A549 (cell line): ENCODE data around the gene DECR2. TPM values are rescaled to one million over a fixed set of nuclear protein-coding genes. Genes with fewer than 3 reads are reported as not detected.

Experiments used
- ATAC-seq, 2 experiments: fragments of 200-7000 bp in 1 of 2; fragments of >200 bp in 1 of 2; cut with Nextera tagmentation in 1 of 2; cut with Tn5 transposase in 1 of 2; 3 replicates each; pipeline versions ENCODE4 v1.8.0 to v1.9.1; 2018 to 2020; ENCODE audit warnings: mild to moderate bottlenecking in 1 of 2, moderate library complexity in 1 of 2
- CTCF ChIA-PET: fragments of 300-600 bp; sonication (Branson Sonifier 250); formaldehyde crosslinking; extraction: SDS; loops from one replicate; lab custom pipeline; 2021; ENCODE audit warnings: antibody characterized with exemption, inconsistent platforms; lab: Yijun Ruan, JAX
- POLR2A ChIA-PET: fragments of 350-600 bp; formaldehyde crosslinking; extraction: SDS; loops from one replicate; lab custom pipeline; 2021; ENCODE audit warnings: antibody characterized with exemption, inconsistent platforms; lab: Yijun Ruan, JAX
- DNase-seq, 2 experiments: peaks; one replicate each; pipeline versions ENCODE4 v3.0.0 to v3.0.0-alpha.2; 2011 to 2016; ENCODE audit warnings: low read depth in 1 of 2, low spot score in 1 of 2
- FAIRE-seq: peaks from 2 replicates; lab custom pipeline; 2011; peaks lifted over from hg19 to GRCh38; lab: Jason Lieb, UNC
- H3K27ac ChIP-seq, 2 experiments: fragments of >200 bp; sonication (Bioruptor Twin); formaldehyde crosslinking; 3 replicates each; pipeline ENCODE4 v1.5.1; 2016 to 2017
- H3K4me1 ChIP-seq: fragments of >200 bp; sonication (Bioruptor Twin); formaldehyde crosslinking; 3 replicates; pipeline ENCODE4 v1.6.1; 2016
- H3K4me2 ChIP-seq: fragments of >200 bp; sonication (Bioruptor Twin); formaldehyde crosslinking; 3 replicates; pipeline ENCODE4 v1.6.1; 2016
- H3K4me3 ChIP-seq: fragments of >200 bp; sonication (Bioruptor Twin); formaldehyde crosslinking; 3 replicates; pipeline ENCODE4 v1.5.1; 2016
- H3K9me3 ChIP-seq: fragments of >200 bp; sonication (Bioruptor Twin); formaldehyde crosslinking; 3 replicates; pipeline ENCODE4 v1.6.1; 2016
- BCL3 ChIP-seq: fragments of >200 bp; sonication (Bioruptor Twin); formaldehyde crosslinking; IDR thresholded peaks from 3 replicates; pipeline ENCODE4 v1.6.1; 2016
- BHLHE40 ChIP-seq: IDR thresholded peaks from 2 replicates; pipeline ENCODE4 v1.6.1; 2012; ENCODE audit warnings: low read depth, low read length, inconsistent platforms
- CBX2 ChIP-seq: fragments of 200-600 bp; sonication (generic); IDR thresholded peaks from 2 replicates; pipeline ENCODE4 v1.6.1; 2016; ENCODE audit warnings: low read depth, mild to moderate bottlenecking, borderline replicate concordance
- CBX8 ChIP-seq: fragments of 200-600 bp; sonication (generic); IDR thresholded peaks from 2 replicates; pipeline ENCODE4 v1.6.1; 2016
- CEBPB ChIP-seq, 2 experiments: fragments of >200 bp in 1 of 2; sonication (Bioruptor Twin) in 1 of 2; formaldehyde crosslinking in 1 of 2; IDR thresholded peaks; 2 replicates each; pipeline ENCODE4 v1.6.1; 2012 to 2016
- CHD4 ChIP-seq: fragments of 200-600 bp; sonication (generic); IDR thresholded peaks from 2 replicates; pipeline ENCODE4 v1.6.1; 2016; ENCODE audit warnings: antibody characterized with exemption, mild to moderate bottlenecking, borderline replicate concordance
- CTCF ChIP-seq: fragments of >200 bp; sonication (Bioruptor Twin); formaldehyde crosslinking; IDR thresholded peaks from 3 replicates; pipeline ENCODE4 v1.5.1; 2016
- ESRRA ChIP-seq: fragments of 150-350 bp; IDR thresholded peaks from 2 replicates; pipeline ENCODE4 v1.6.1; 2014; ENCODE audit warnings: mild to moderate bottlenecking, low read length, borderline replicate concordance
- HMGXB4 ChIP-seq: fragments of 250-450 bp; sonication (Bioruptor Pico); IDR thresholded peaks from 2 replicates; pipeline ENCODE4 v1.5.0; 2021; ENCODE audit warnings: mild to moderate bottlenecking, moderate library complexity, borderline replicate concordance
- HOXB13 ChIP-seq: fragments of 250-450 bp; sonication (Bioruptor Pico); IDR thresholded peaks from 2 replicates; pipeline ENCODE4 v1.5.0; 2020; ENCODE audit warnings: low read depth, mild to moderate bottlenecking, moderate library complexity
- HOXB5 ChIP-seq: fragments of 250-450 bp; sonication (Bioruptor Pico); IDR thresholded peaks from 2 replicates; pipeline ENCODE4 v1.5.0; 2020; ENCODE audit warnings: mild to moderate bottlenecking, moderate library complexity
- JUN ChIP-seq, 2 experiments: fragments of >200 bp; sonication (Bioruptor Twin); formaldehyde crosslinking; IDR thresholded peaks; 2 replicates in 1 of 2; 3 replicates in 1 of 2; pipeline ENCODE4 v1.6.1; 2016 to 2017
- KDM1A ChIP-seq: fragments of 200-600 bp; sonication (generic); IDR thresholded peaks from 2 replicates; pipeline ENCODE4 v1.6.1; 2016; ENCODE audit warnings: low read depth, mild to moderate bottlenecking
- KDM5A ChIP-seq: fragments of 200-600 bp; sonication (generic); IDR thresholded peaks from 2 replicates; pipeline ENCODE4 v1.6.1; 2016; ENCODE audit warnings: antibody characterized with exemption, mild to moderate bottlenecking
- MAX ChIP-seq: IDR thresholded peaks from 2 replicates; pipeline ENCODE4 v1.6.1; 2012
- MYC ChIP-seq: IDR thresholded peaks from 2 replicates; pipeline ENCODE4 v1.6.1; 2012; ENCODE audit warnings: mild to moderate bottlenecking, inconsistent platforms, low read length, improper control_type of control experiment, borderline replicate concordance
- NPAS2 ChIP-seq: fragments of 250-450 bp; sonication (Bioruptor Pico); IDR thresholded peaks from 2 replicates; pipeline ENCODE4 v1.8.0; 2022; ENCODE audit warnings: mild to moderate bottlenecking, moderate library complexity, borderline replicate concordance
- NR3C1 ChIP-seq: fragments of >200 bp; sonication (Bioruptor Twin); formaldehyde crosslinking; IDR thresholded peaks from 3 replicates; pipeline ENCODE4 v1.6.1; 2017
- PHF8 ChIP-seq: fragments of 200-600 bp; sonication (generic); IDR thresholded peaks from 2 replicates; pipeline ENCODE4 v1.6.1; 2016; ENCODE audit warnings: low read depth, mild to moderate bottlenecking, antibody characterized with exemption, moderate library complexity, borderline replicate concordance
- POLR2A ChIP-seq: IDR thresholded peaks from 2 replicates; pipeline ENCODE4 v1.6.1; 2012; ENCODE audit warnings: mild to moderate bottlenecking, low read length
- POLR2AphosphoS2 ChIP-seq: conservative IDR thresholded peaks from 2 replicates; pipeline ENCODE4 v1.6.1; 2012; ENCODE audit warnings: low read length, improper control_type of control experiment, inconsistent platforms
- RAD21 ChIP-seq, 2 experiments: fragments of >200 bp in 1 of 2; sonication (Bioruptor Twin) in 1 of 2; formaldehyde crosslinking in 1 of 2; IDR thresholded peaks in 1 of 2; conservative IDR thresholded peaks in 1 of 2; 2 replicates in 1 of 2; 3 replicates in 1 of 2; pipeline ENCODE4 v1.6.1; 2012 to 2018; ENCODE audit warnings: inconsistent platforms in 1 of 2
- RARB ChIP-seq: fragments of 250-450 bp; sonication (Bioruptor Pico); IDR thresholded peaks from 2 replicates; pipeline ENCODE4 v1.8.0; 2021; ENCODE audit warnings: mild to moderate bottlenecking, moderate library complexity
- RCOR1 ChIP-seq: fragments of 150-350 bp; IDR thresholded peaks from 2 replicates; pipeline ENCODE4 v1.6.1; 2014; ENCODE audit warnings: antibody characterized with exemption, low read length, low read depth
- REST ChIP-seq: fragments of 200-600 bp; sonication (generic); IDR thresholded peaks from 2 replicates; pipeline ENCODE4 v1.6.1; 2016; ENCODE audit warnings: antibody characterized with exemption, mild to moderate bottlenecking, moderate library complexity
- RFX5 ChIP-seq: fragments of 450-650 bp; IDR thresholded peaks from 2 replicates; pipeline ENCODE4 v1.7.1; 2014; ENCODE audit warnings: antibody characterized with exemption, mild to moderate bottlenecking, moderate library complexity
- RNF2 ChIP-seq: fragments of 200-600 bp; sonication (generic); IDR thresholded peaks from 2 replicates; pipeline ENCODE4 v1.6.1; 2016; ENCODE audit warnings: low read depth, mild to moderate bottlenecking, antibody characterized with exemption, moderate library complexity, borderline replicate concordance
- USF2 ChIP-seq: fragments of 450-650 bp; IDR thresholded peaks from 2 replicates; pipeline ENCODE4 v1.6.1; 2014; ENCODE audit warnings: antibody characterized with exemption
- ZFP36 ChIP-seq: fragments of 450-650 bp; IDR thresholded peaks from 2 replicates; pipeline ENCODE4 v1.6.1; 2014; ENCODE audit warnings: borderline replicate concordance; ENCODE audit not compliant: partially characterized antibody
- ZNF302 ChIP-seq: fragments of 250-450 bp; sonication (Bioruptor Pico); IDR thresholded peaks from 2 replicates; pipeline ENCODE4 v1.9.0; 2021; ENCODE audit warnings: inconsistent platforms, mild to moderate bottlenecking, moderate library complexity
- ZSCAN20 ChIP-seq: fragments of 250-450 bp; sonication (Bioruptor Pico); IDR thresholded peaks from 2 replicates; pipeline ENCODE4 v1.8.0; 2022; ENCODE audit warnings: mild to moderate bottlenecking, moderate library complexity
- WGBS: methylation state at CpG from one replicate; pipeline ENCODE4 v1.1.6; 2017; ENCODE audit errors: missing lambda C conversion rate; 5-methylcytosine and 5-hydroxymethylcytosine counted together
- polyA plus RNA-seq, 4 experiments: library from polyadenylated mRNA; depleted of rRNA in 3 of 4; stranded (reverse); fragments of >200 nt; fragmentation: RNase III in 1 of 4; extraction: RNeasy Plus Mini Kit Qiagen cat#74134 plus additional on column Dnase treatment in 1 of 4; gene quantifications; 2 replicates in 3 of 4; 3 replicates in 1 of 4; pipeline ENCODE4 v1.2.3, GENCODE V29; 2011 to 2017

DECR2 gene
- polyA plus RNA-seq, 2 of the 4 experiments (the other 2 are of a cell fraction): 15.5 to 34.2 TPM

GRCh38 chr16:425082-425718, 23.5 kb downstream of the DECR2 start, which contains the start of gene RAB11FIP3:
RAB11FIP3 (plus strand) TSS chr16:425649; CDS start chr16:426007, 358 bp downstream.
- Histone ChIP-seq H3K4me2 (peak within 1 kb of the TSS; percentile 91), H3K4me3 (peak within 1 kb of the TSS; percentile 72), H3K27ac (peak within 1 kb of the TSS; percentile 85 to 91), H3K4me1 (peaks cover 24% of the 10 kb centered on the region), H3K9me3 (no peaks in the 10 kb centered on the region)
- WGBS: 26% methylated on average over 11 of the region's 77 CpGs
- ATAC-seq: peak; percentile 86 to 91
- CTCF ChIA-PET: interaction anchor here (0.6 to 4.0 kb wide), 8 partner anchors 24 to 141 kb away, joined by 3 to 14 read pairs (median 4); partner anchors contain the start of genes DECR2 and NHLRC4
- POLR2A ChIA-PET: interaction anchor here (1.5 to 2.0 kb wide), 2 partner anchors 24 to 102 kb away, joined by 4 to 5 read pairs; partner anchors contain the start of genes CAPN15 and DECR2
- DNase-seq: peak; percentile 82 to 87
- FAIRE-seq: no peak
- no peak for TF ChIP-seq ZNF302 (CRISPR knock-in tag)
- TF ChIP-seq NR3C1: no peak
- TF ChIP-seq ZSCAN20 (CRISPR knock-in tag): no peak
- TF ChIP-seq RFX5: no peak
- no peak for TF ChIP-seq RARB (CRISPR knock-in tag)
- no peak for TF ChIP-seq NPAS2
- no peak for TF ChIP-seq REST
- no peak for TF ChIP-seq POLR2AphosphoS2
- TF ChIP-seq POLR2A: peak; percentile 79
- TF ChIP-seq RCOR1: no peak
- TF ChIP-seq KDM5A: no peak
- TF ChIP-seq RAD21 (conservative IDR thresholded peaks at IDR 0.05 in 1 of 2, IDR thresholded peaks at IDR 0.05 in 1 of 2): no peak; a peak in 2 of 5 replicates
- TF ChIP-seq HOXB13 (CRISPR knock-in tag): no peak
- TF ChIP-seq MYC: 0 out of 2 replicates have a peak, but pooled peaks have one; percentile 35
- TF ChIP-seq HOXB5 (CRISPR knock-in tag): no peak
- no peak; the same call in 1 of the 2 replicates for TF ChIP-seq PHF8
- TF ChIP-seq JUN (IDR thresholded peaks at IDR 0.05): peak in 1 of 2 experiments; percentile 86; a peak in 3 of 5 replicates
- no peak; the same call in 1 of the 3 replicates for TF ChIP-seq BCL3
- TF ChIP-seq ESRRA: no peak
- no peak for TF ChIP-seq USF2
- 0 out of 2 replicates have a peak, but pooled peaks have one; percentile 79 for TF ChIP-seq RNF2
- TF ChIP-seq ZFP36: no peak
- no peak for TF ChIP-seq BHLHE40
- TF ChIP-seq CBX2: no peak
- TF ChIP-seq CBX8: no peak
- no peak for TF ChIP-seq HMGXB4
- no peak for TF ChIP-seq CEBPB (IDR thresholded peaks at IDR 0.05)
- TF ChIP-seq CHD4: no peak
- peak; percentile 75 for TF ChIP-seq MAX
- TF ChIP-seq CTCF: peak; percentile 17; the same call in 1 of the 3 replicates
- no peak for TF ChIP-seq KDM1A
